ENCODE data around the gene CHCHD1. TPM values are rescaled to one million over a fixed set of nuclear protein-coding genes. Genes with fewer than 3 reads are reported as not detected.

CHCHD1 gene
- total and polyA plus RNA-seq, 3 donors from 2014 or later: 27.9 to 37.4 (median 31.3) TPM

DNA sequence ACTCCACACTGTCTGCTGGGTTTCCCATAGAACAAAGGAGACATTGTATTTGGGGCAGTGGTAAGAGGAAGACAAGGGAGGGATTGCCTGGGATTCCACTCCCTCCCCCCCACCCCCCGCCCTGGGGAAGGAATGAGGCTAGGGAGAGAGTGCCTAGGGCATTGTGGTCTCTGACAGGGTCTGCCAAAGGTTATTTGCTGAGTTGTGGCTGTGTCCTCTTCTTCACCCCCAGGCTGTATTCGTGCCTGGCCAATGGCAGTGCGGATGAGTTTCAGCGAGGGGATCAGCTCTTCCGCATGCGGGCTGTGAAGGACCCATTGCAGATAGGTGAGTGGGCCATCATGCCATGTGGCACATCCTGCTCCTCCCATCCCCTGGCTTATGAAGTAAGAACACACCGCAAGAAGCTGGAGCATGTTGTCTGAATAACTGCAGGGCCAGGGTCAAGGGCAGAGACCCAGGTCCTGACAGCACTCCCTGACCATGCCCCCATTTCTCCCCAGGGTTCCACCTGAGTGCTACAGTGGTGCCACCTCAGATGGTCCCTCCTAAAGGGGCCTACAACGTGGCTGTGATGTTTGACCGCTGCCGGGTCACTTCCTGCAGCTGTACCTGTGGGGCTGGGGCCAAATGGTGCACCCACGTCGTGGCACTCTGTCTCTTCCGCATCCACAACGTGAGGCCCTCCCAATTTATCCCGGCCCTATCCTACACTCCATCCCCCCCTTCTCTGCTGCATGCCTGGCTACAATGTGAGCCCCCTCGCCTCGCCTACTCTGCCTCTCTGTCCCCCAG is 7.2 kb downstream of the CHCHD1 start:
- H3K27me3 ChIP-seq: no peaks in the 10 kb centered on the region
- intact Hi-C loops (cut with DNase I; ENCODE audit: low total_unique reads): no loop called here

DNA sequence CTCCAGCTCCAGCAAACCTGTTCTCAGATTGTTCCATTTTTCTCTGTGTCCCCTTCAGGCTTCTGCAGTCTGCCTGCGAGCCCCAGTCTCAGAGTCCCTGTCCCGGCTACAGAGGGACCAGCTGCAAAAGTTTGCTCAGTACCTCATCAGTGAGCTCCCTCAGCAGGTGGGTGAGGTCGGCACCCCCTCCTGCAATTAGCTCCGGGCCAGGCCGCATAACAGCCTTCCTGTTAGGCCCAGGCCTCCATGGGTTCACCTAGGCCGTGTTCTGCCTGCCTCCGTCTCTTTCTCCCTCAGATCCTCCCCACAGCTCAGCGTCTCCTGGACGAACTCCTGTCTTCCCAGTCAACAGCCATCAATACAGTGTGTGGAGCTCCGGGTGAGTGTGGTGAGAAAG is 7.8 kb downstream of the CHCHD1 start:
- TF ChIP-seq POLR2A (IDR thresholded peaks at IDR 0.05): no peak
- TF ChIP-seq, protein P1, sequence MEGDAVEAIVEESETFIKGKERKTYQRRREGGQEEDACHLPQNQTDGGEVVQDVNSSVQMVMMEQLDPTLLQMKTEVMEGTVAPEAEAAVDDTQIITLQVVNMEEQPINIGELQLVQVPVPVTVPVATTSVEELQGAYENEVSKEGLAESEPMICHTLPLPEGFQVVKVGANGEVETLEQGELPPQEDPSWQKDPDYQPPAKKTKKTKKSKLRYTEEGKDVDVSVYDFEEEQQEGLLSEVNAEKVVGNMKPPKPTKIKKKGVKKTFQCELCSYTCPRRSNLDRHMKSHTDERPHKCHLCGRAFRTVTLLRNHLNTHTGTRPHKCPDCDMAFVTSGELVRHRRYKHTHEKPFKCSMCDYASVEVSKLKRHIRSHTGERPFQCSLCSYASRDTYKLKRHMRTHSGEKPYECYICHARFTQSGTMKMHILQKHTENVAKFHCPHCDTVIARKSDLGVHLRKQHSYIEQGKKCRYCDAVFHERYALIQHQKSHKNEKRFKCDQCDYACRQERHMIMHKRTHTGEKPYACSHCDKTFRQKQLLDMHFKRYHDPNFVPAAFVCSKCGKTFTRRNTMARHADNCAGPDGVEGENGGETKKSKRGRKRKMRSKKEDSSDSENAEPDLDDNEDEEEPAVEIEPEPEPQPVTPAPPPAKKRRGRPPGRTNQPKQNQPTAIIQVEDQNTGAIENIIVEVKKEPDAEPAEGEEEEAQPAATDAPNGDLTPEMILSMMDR (IDR thresholded peaks at IDR 0.05): no peak
- Histone ChIP-seq H3K9me3 (no peaks in the 10 kb centered on the region), H3K27ac (no peak overlapping the region), H3K4me3 (no peak overlapping the region), H3K4me1 (peaks cover 12% of the 10 kb centered on the region), H3K36me3 (ENCODE audit: low read depth, missing control alignments) (no peaks in the 10 kb centered on the region), H3K27me3 (no peaks in the 10 kb centered on the region)
- intact Hi-C loops (cut with DNase I; ENCODE audit: low total_unique reads): no loop called here
- 86 to 87% methylated on average over 10 of the region's 10 CpGs for WGBS, 2 donors
- DNase-seq: no peak

More for the DNA sequence above, 7.2 kb downstream of the CHCHD1 start:
- Histone ChIP-seq H3K27ac (no peak overlapping the region), H3K4me1 (peaks cover 12% of the 10 kb centered on the region), H3K36me3 (ENCODE audit: low read depth, missing control alignments) (no peaks in the 10 kb centered on the region), H3K9me3 (no peaks in the 10 kb centered on the region), H3K4me3 (no peak overlapping the region)
- TF ChIP-seq POLR2A (IDR thresholded peaks at IDR 0.05): no peak
- TF ChIP-seq, protein P1 (IDR thresholded peaks at IDR 0.05): no peak
- DNase-seq: no peak
- WGBS, 2 donors: 81 to 87% methylated on average over 15 to 17 of the region's 17 CpGs

DNA sequence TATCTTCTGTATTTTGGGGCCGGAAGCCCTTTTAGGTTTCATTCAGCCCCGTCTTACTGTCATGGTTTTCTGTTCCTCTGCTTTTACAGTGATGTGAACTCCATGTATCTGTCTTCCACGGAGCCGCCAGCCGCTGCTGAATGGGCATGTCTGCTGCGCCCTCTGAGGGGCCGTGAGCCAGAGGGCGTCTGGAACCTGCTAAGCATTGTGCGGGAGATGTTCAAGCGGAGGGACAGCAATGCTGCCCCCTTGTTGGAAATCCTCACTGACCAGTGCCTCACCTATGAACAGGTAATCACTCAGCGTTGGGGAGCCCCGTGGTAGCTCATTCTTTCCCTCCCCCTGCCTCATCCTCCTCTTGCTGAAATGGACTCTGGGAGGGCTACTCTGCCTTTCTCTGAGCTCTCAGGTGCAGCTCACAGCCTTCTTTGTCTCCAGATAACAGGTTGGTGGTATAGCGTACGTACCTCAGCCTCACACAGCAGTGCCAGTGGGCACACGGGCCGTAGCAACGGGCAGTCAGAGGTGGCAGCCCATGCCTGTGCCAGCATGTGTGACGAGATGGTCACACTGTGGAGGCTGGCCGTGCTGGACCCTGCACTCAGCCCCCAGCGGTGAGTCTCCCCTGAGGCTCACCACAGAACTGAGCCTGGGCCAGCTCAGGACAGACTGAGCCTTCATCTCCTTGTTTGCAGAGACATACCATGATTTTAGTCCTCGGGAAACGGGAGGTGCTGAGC is 9.2 kb downstream of the CHCHD1 start:
- H3K4me3 ChIP-seq: no peak overlapping the region
- TF ChIP-seq, protein P1 (IDR thresholded peaks at IDR 0.05): no peak
- no peak for TF ChIP-seq POLR2A (IDR thresholded peaks at IDR 0.05)
- DNase-seq: no peak
- intact Hi-C loops (cut with DNase I; ENCODE audit: low total_unique reads): no loop called here
- no peaks in the 10 kb centered on the region for H3K9me3 ChIP-seq
- peaks cover 12% of the 10 kb centered on the region for H3K4me1 ChIP-seq
- WGBS, 2 donors: 89 to 91% methylated on average over 14 to 22 of the region's 22 CpGs
- no peaks in the 10 kb centered on the region for H3K27me3 ChIP-seq
- H3K27ac ChIP-seq: no peak overlapping the region
- no peaks in the 10 kb centered on the region for H3K36me3 ChIP-seq (ENCODE audit: low read depth, missing control alignments)

- no peak for TF ChIP-seq POLR2A (IDR thresholded peaks at IDR 0.05)
- TF ChIP-seq, protein P1 (IDR thresholded peaks at IDR 0.05): no peak
- H3K4me1 ChIP-seq: peaks cover 4% of the 10 kb centered on the region
- H3K27me3 ChIP-seq: no peaks in the 10 kb centered on the region
- no peaks in the 10 kb centered on the region for H3K36me3 ChIP-seq (ENCODE audit: low read depth, missing control alignments)
- no peaks in the 10 kb centered on the region for H3K9me3 ChIP-seq
- H3K27ac ChIP-seq: no peak overlapping the region
- DNase-seq: no peak
- intact Hi-C loops (cut with DNase I; ENCODE audit: low total_unique reads): no loop called here
- H3K4me3 ChIP-seq: no peak overlapping the region
- 93 to 96% methylated on average over 14 to 26 of the region's 26 CpGs for WGBS, 2 donors
These were observed 10.1 kb downstream of the CHCHD1 start for GRCh38 chr10:73791871-73792400.
